Measurements from ENCODE around the gene EMD.

EMD gene

DNA sequence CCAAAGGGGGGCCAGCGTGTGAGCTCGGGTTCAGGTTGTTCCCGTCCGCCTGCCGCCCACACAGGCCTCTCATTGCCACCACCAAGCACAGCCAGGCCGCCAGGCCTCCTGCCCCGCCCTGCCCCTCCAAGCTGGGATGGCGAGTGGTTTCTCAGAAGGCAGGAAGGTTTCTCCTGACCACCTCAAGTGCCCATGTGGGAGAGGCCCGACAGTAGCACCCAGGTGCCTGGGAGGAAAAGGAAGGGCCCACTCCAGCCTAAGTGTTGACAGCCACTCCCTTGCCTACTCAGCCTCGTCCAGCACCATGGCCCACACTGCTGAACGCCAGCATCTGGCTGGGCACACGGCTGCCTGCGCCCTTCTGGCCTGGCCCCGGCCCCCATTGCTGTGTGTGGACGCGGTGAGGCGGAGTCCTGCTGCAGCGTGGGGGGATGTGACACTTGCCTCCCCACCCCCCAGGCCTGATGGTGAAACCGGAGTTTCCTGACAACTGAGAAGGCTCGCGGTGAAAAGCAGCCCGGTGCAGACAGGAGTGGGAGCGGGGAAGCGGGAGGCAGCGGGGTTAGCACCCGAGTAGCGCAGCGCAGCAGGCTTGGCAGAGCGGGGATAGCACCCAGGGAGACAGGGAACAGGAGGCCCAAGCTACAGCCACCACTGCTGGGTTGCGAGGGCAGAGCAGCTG is 23.9 kb upstream of the EMD start:
- no peak for DNase-seq (ENCODE audit: low read depth in 1 of 2, low spot score in 1 of 2)

DNA sequence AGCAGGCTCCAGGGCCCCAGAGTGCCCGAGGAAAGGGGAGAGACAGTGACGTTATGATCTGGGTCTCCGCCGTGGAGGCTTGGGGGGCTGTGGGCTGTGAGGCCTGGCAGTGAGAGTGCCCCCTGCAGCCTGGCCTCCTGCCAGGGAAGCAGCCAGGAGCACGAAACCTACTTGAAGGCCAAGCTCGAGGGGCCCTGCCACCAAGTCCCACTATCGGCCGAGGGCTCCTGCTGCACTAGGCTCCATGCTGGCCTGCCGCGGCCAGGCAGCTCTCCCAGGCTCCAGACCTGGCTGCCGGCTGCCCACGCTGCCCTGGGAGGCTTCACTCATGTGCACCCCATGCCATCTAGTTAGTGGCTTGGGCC is 23.3 kb upstream of the EMD start:
- DNase-seq (ENCODE audit: low read depth in 1 of 2, low spot score in 1 of 2), result no peak

DNA sequence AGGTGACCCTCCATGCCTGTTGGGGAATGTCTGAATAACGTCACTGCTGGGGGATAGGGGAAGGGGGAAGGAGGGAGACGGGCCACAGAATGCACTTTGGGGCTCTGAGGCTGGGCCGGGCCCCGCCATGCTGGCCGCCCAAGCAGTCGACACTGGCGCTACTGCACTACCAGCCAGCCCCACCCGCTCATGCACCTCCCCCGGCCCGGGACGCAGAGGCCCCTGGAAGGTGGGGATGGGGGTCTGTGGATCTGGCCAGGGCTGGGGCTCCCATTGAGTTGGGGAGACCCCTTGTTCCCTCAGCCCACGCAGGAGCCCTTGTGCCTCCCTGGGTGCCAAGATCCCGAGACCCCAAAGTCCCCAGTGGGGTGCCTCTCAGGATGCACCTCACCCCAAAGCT is 22.5 kb upstream of the EMD start:
- no peak for DNase-seq (ENCODE audit: low read depth in 1 of 2, low spot score in 1 of 2)

DNA sequence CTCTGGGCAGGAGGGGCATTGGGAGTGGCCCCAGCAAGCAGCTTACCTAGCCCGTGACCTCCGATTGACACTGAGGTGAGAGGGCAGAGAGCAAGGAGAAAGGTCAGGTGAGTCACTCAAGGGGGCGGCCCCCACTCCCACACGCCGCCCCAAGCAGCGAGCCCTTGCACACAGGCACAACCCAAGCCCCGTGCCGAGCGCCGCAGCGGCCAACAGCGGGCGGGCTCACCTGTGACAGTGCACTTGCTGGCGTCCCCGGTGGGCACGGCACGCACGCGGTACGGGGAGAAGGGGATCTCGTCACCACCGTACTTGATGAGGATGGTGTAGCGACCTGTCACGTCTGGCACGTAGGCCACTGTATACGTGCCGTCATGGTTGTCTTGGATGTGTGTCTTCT is 21.9 kb upstream of the EMD start:
- no peak for DNase-seq (ENCODE audit: low read depth in 1 of 2, low spot score in 1 of 2)

DNA sequence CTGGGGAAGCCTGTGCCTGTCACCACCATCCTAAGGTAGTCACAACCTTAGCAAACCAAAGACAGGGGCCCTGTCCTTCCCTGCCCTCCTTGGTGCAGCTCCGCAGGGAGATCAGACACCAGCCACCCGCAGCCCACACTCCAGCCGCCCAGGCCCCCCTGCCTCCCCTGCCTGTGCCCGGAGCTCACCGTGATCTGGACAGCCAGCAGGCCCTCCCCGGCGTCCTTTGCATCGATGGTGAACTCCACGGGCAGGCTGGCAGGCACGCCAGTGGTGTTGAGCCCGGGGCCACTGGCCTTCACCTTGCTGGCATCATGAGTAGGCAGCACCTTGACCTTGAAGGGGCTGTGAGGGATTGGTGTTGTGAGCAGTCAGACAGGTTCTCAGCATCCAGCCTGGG is 21.1 kb upstream of the EMD start:
- no peak for DNase-seq (ENCODE audit: low read depth in 1 of 2, low spot score in 1 of 2)

DNA sequence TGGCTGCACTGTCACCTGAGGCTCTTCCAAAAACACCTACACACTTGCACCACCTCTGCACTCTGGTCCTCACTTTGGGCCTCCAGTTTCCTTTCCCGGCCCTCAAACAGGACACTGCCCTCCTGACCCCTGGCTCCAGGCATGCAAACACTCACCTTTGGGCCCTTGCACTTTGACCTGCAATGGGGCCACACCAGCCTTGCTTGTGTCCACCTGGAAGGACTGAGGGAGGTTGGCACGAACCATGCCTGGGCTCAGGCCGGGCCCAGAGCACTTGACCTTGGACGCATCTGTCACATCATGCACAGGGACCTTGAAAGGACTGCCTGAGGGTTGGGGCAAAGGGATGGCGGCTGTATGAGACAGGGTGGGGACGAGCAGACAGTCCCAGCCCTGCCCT is 20.3 kb upstream of the EMD start:
- DNase-seq (ENCODE audit: low read depth in 1 of 2, low spot score in 1 of 2), result no peak

DNA sequence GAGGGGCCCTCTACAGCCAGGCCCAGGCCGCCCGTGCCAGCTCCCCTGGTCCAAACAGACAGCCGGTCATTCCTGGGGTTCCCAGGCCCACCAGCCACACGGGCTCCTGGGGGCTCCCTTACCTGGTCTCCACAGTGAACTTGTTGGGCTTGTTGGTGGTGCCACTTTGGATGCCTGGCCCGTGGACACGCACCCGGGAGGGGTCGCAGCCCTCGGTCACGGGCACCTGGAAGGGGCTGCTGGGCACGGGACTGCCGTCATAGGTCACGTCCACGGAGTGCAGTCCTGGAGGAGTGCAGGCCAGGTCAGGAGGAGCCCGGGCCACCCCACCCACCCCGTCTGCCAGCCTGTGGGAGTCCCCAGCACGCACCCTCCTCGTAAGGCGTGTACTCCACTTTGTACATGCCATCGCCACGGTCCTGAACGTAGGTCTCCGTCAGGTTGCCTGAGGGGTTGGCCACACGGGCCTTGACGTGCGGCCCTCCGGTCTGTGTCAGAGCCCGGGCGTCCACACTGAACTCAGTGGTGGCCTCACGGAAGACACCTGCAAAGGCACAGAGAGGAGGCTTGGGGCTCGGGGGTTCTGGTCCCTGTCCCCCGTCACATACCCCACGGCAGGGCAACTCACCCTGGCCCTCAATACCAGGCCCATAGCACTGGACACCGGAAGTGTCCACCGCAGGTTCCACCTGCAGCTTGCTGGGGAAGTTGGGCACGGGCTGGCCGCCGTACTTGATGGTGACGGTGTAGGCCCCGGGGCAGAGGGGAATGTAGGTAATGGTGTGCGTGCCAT is 19.5 kb upstream of the EMD start:
- DNase-seq (ENCODE audit: low read depth in 1 of 2, low spot score in 1 of 2), result no peak

DNA sequence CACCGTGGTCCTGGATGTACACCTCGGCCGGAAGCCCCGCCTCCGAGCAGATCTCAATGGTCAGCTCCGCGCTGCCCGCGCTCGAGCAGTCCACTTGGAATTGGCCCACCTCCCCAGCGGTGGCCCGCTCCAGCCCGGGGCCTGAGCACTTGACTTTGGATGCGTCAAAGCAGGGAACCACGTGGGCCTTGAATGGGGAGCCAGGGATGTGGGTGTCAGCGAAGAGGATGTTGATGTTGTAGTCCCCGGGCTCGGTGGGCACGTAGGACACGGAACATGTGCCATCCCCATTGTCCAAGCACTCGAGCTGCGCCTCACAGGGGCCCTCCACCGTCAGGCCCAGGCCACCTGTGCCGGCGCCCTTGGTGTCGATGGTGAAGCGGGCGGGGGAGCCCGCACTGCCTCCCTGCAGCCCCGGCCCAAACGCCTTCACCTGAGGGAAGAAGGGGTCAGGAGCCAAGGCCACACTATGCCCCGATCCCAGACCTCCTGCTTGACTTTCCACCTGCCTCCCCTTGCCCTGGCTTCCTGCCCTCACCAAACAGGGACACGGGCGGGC is 18.9 kb upstream of the EMD start:
- no peak for DNase-seq (ENCODE audit: low read depth in 1 of 2, low spot score in 1 of 2)

DNA sequence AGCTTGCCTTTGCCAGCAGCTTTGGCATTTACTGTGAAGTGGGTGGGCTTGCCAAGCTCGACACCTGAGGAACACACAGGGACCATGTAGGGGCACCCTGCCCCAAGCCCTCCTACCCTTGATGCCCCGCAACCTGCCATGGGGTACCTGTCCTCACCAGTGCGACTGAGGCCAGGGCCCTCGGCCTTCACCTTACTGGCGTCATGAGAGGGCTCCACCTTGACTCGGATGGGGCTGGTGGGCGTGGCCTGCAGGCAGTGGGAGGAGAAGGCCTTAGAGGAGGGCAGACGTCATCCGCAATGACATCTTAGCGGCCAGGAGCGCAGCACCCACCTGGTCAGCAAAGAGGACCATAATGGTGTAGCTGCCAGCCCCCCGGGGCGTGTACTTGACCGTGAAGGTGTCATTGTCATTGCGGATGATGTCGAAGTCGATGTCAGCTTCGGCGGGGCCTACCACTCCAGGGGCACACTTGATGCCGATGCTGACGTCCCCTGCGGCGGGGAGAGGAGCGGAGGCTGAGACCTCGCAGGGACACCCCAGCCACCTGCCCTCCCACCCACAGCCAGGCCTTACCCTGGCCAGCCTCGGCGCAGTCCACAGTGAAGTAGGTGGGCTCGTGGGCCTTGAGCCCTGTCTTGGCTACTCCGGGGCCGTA is 16.9 kb upstream of the EMD start:
- DNase-seq (ENCODE audit: low read depth in 1 of 2, low spot score in 1 of 2), result no peak

DNA sequence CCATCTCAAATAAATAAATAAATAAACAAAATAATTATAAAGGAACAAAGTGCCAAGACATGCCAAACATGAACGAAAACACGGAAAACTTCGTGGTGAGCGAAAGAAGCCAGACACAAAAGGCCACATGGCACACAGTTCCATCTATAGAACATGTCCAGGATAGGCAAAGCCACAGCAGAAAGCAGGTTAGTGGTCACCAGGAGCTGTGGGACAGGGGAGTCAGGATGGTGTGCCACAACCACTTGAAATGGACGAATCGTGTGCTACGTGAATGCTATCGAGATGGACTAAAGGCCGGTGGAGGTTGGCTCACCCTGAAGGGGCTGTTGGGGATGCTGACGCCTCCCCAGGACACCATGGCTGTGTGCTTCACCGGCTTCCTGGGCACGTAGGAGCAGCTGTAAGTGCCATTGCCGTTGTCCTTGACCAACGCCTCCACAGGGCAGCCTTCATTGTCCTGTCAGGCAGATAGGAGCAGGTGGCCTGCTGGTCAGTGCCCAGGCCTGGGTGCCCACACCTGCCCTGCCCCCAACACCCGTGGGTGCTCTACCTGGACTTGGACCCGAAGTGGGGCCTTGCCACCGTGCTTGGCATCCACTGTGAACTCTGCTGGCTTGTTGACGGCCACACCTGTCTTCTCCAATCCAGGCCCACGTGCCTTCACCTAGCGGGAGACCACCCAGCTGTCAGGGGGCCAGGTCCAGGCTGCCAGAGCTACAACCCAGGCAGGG is 15.2 kb upstream of the EMD start:
- DNase-seq (ENCODE audit: low read depth in 1 of 2, low spot score in 1 of 2), result no peak

DNA sequence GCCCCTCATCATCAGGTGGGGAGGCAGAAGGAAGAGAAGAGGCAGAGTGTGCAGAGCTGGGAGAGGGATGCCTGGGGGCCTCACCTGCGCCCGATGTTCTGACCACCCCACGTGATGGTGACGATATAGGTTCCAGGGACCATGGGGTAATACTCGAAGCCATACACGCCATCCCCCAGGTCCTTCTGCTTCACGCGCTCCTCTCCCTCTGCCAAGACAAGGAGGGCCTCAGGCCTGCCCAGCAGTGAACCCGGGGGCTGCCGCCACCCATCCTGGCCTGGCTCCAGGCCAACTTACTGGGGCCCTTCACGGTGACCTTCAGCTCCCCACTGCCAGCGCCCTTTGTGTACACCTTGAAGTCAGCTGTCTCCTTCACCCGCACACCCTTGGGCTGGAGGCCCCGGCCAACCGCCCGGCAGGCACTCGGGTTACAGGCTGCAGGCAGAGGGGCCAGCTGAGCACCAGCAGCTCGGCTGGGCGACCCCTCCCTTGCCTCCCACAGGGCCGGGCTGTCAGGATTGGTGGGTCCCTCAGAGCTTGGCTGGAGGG is 14.0 kb upstream of the EMD start:
- DNase-seq (ENCODE audit: low read depth in 1 of 2, low spot score in 1 of 2), result no peak

DNA sequence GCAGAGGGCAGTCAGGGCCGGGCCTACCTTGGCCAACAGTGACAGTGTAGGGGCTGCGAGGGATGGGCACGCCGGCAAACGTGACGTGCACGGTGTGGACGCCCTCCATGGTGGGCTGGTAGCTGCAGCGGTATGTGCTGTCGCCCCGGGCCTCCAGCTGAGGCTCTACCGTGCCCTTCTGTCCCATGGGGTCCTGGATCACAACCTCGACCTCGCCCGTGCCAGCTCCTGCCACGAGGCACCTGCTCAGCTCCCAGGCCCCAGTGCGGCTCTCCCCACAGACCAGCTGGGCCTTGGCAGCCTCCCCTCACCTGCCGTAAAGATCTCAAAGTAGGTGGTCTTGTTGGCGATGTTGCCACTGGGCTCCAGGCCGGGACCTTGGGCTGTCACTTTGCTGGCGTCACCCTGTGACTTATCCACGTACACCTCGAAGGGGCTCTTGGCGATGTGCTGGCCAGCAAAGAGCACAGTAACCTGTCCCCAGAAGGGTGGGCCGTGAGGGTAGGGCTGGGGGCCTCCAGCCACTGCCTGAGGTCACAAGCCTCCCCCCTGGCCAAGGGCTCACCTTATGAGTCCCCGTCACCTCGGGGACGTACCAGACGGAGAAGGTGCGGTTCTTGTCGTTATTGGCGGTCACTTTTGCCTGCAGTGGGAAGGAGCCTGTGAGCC is 13.0 kb upstream of the EMD start:
- no peak for DNase-seq (ENCODE audit: low read depth in 1 of 2, low spot score in 1 of 2)

DNA sequence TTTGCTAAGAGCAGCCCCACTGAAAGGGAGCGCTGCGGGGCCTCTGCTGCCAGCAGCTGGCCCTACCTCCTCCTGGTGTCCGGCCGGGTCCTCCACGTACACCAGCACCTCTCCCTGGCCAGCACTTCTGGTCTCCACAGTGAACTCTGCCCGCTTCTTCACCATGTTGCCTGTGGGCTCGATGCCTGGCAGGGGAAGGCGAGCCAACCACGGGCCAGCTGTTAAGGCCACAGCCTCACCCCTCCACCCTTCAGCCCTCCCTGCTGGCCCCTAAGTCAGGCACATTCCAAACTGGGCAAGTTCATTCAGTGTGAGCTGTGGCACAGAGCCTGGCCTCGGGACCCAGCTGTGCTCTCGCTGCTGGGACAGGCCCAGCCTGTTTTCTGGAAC is 12.4 kb upstream of the EMD start:
- DNase-seq (ENCODE audit: low read depth in 1 of 2, low spot score in 1 of 2), result no peak

DNA sequence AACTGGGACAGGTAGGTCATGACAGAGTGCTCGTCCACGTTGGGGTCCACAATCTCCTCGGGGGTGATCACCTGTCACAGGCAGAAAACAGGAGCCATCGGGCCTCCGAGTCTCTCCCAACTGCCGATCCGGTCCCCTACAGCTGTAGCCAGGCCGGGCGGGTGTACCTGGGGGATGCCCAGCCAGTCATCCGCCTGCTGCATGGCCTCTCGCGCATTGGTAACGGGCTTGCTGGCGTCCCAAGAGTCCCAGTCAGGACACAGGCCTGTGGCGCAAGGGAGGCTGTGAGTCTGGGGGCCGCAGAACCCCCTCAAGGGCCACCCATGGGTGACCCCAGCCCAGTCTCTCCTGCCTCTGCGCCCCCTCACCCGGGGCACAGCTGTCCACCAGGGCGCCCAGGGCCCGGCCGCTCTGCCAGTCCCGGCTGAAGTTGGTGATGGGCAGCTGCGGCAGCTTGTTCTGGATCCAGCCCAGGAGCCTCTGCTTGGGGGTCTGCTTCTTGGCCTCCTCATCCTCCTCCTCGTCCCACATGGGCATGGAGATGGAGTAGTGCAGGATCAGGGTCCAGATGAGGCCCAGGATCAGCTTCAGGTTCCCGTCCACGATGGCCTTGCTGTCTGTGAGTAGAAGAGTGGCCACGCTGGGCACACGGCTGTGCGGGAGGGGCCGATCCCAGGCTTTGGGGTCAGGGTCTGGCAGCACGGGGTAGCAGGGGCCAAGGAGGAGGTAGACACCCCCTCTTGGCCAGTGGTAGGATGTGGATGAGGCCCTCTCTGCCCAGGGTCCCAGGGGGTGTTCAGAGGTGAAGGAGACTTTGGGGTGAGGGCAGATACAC is 11.4 kb upstream of the EMD start:
- DNase-seq (ENCODE audit: low read depth in 1 of 2, low spot score in 1 of 2), result no peak

DNA sequence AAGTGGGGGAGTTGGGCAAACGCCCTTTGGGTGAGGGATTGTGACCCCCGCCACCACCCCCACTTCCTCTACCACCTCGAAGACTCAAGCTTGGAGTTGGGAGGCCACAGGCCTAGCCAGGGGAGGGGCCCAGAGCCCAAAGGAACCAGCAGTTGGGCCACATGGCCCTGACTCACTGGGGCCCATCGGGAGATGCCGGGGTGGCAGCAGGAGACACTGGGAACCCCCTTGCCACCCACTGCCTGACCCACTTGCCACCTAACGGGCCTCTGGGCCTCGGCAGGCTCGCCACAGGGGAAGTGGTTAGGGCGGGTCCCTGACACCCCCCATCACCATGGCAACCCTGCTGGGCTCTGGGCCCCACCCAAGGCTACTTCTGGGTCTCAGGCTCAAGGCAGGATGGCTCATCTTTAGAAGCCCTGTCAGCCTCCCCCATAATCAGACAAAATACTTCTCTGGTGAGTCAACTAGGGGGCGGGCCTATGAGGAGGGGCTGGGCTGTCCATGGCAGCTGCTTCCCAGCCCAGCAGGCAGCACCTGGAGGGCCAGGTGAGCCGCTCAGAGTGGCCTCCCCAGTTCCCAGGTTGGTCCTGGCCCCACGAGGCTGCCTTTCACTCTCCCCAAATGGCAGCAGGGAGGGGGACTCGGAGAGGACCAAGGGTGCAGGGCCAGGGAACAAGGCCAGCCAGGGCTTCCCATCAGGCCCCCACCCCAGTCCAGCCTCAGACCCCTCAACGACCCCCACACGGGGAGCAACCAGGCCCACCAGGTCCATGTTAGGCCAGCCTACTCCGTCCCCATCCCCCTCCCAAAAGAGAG is 10.3 kb upstream of the EMD start:
- peak; percentile 79 to 83 for DNase-seq (ENCODE audit: low read depth in 1 of 2, low spot score in 1 of 2)

DNA sequence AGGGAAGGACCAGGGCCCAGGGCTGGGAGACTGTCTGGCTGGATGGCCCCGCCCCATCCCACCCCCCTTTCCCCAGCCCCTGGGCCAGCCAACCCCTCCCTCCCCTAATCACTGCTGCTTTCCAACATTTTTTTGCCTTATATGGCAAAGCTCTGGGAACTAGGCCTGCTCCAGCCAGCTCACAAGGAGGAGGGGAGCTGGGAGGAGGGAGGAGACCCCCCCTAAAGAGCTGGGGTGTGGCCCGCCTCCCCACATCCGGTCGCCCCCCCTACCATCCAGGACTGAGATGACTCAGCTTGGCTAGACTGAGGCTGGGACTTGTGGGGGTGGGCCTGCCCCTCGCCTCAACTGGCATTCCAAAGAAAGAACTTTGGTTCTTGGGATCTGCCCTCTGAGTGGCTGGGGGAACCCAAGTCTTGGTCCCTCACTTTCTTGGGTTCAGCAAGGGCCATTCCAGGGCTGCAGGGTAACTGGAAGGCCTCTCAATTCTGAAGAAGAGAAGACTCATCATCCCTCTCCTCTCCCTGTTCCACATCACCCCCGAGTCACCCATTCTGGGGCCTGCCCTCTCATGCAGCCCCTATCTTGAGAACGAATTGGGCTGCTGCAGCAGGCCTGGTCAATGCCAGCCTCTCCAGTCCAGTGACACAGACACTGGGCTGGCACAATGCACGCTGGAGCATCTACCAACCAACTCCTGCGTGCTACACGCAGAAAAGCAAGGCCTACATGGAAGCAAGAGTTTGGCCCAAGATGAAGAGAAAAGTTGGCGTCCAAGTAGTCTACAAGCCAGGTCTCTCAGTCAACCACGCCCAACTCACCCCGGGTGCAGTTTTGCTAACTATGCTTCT is 9.4 kb upstream of the EMD start:
- DNase-seq (ENCODE audit: low read depth in 1 of 2, low spot score in 1 of 2), result peak; percentile 49 to 51

DNA sequence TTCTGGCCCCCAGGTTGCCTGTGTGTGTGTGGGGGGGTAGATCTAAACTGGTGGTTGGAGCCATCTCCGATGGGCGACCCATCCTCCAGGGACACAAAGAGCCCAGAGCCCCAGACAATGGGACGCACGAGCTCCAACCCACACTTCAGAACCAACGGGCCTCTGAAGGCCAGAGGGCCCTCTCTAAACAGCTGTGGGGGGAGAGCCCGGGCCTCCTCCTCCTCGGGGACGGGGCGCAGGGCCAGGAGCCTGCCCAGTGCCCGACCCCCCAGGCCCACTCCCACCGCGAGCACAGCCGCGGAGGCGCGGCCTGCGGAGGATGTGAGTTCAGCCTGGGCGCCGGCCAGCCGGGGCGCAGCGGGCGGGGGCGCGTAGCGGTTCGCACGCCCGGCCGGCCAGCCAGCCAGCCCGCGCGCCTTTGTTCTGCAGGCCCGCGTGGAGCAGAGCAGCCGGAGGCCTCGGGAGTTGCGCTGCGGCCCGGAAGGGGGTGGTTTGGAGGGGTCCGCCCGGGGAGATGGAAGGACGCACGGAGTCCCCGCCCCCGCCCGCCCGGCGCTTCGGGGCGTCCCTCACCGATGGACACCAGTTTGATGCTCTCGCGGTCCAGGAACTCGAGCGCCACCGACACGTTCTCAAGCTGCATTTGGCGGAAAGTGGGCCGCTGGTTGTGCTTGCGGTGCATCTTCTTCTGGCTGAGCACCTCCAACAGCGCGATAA is 8.6 kb upstream of the EMD start:
- DNase-seq (ENCODE audit: low read depth in 1 of 2, low spot score in 1 of 2), result no peak
